GM19463 (cell line): ENCODE measurements around the gene MRPL36.

Source experiments
- ATAC-seq: cut with Tn5 transposase; IDR thresholded peaks from one replicate; pipeline ENCODE4 v1.9.1; 2021; ENCODE audit warnings: mild to moderate bottlenecking, moderate library complexity; ENCODE audit not compliant: unreplicated experiment

Gene MRPL36

DNA sequence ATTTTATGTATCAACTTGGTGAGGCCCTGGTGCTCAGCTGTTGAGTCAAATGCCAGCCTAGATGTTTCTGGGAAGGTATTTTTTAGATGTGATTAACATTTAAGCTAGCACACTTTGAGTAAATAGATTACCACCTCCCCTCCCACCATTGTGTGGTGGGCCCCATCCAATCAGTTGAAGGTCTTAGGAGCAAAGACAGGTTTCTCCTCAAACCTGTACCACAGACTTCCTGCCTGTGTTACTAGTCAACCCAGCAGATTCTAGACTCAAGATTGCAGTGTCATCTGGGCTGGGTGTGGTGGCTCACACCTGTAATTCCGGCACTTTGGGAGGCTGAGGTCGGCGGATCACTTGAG, 33.8 kb downstream of the MRPL36 start:
- ATAC-seq = no peak

GRCh38 chr5:1765141-1765879, 34.3 kb downstream of the MRPL36 start:
- no peak for ATAC-seq

DNA sequence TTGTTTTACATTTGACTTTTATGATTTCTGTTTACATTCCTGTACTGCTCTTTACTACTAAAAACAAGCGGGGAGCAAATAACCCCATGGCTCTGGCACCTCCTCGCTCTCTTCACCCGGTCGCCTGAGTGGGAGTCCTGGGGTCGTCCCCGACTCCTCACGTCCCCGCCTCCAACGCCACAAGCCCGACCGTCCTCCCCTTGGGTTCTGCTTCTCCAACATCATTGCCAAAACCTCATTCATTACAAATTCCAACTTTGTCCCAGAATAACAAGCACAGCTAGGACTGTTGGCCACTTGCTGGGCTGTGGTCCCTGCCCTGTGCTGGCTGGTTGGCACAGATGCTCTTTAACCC, 35.1 kb downstream of the MRPL36 start:
- ATAC-seq = no peak

GRCh38 chr5:1763960-1764605, 35.6 kb downstream of the MRPL36 start:
- ATAC-seq = no peak

- no peak for ATAC-seq
These were observed 36.1 kb downstream of the MRPL36 start for GRCh38 chr5:1763548-1763911.

GRCh38 chr5:1762883-1763547, 36.6 kb downstream of the MRPL36 start:
- no peak for ATAC-seq

DNA sequence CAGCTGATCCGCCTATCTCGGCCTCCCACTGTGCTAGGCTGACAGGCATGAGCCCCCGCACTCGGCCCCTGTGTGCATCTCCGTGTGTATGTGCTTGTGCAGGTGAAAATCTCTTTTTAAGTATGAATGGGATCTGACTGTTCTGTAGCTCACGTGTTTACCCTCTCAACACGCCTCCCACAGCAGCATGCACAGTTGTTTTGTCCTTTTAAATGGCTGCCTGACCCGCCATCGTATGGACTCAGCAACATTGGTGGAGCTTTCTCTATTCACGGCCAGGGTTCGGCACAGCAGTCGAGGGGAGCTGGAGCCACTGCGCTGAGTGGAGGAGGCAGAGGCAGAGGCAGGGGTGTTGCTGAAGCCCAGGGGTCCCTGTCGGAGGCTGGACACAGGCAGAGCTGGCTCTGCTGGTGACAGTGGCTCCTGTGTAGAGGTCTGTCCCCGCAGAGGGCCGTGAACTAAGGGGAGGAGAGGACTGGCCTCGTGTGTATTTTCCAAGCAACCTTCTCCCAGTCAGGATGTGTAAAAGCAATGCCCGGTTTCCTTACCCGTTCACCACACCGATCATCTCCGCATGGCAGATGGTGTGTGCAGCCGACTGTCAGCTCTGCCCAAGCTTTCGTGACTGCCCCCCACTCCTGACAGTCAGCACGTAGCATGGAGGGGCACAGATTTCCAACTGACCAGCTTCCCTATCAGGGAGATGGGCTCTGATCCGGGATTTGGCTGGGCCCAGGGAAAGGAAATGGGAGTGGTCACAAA, 37.3 kb downstream of the MRPL36 start:
- no peak for ATAC-seq

DNA sequence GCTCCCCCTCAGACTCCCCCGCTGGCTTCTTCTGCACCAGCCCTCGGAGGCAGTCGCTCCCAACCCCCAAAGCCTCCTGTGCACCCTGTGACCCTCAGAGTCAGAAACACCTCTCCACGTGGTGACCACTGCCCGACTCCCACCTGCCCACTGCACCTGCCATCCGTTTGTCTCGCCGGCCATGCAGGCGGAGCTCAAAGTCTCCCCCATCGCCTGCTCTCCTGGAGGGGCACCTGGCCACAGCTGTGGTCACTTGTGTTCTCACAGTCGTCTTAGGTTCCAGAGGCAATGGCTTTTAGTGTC, 38.2 kb downstream of the MRPL36 start:
- ATAC-seq = no peak

DNA sequence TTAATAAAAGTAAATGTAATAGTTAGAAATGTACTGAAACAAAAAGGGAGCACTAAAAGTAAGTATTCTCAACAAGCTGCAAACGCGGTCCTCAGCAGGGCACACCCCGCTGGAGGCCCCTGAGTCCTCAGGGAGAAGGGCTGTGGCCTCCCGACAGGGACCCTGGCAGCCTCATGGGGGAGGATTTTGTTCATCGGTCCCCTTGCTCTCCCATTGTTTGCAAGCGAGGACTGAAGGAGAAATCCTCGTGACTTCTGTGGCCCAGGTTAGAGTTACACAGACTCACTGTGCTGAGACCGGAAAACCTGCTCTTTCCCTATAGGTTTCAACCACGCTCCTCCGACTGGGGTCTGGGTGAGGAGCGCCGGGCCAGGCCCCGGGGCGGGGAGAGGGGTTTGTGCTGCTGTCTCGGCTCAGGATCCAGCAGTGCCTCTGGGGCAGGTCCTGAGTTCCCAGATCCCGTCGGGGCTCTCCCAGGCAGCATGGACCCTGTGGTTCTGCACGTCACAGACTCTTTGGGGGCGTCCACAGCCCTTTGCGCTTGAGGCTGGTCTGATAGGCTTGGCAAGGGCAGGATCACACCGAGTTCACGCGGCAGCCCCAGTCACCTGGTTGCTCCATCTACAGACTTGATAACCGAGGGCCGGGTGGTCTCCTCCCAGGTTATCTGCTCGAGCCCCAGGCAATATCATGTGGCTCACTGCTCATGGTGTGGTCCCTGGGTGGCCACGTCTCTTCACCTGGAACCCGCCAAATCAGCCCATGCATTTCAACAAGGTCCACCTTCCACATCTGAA, 38.8 kb downstream of the MRPL36 start:
- no peak for ATAC-seq

- no peak for ATAC-seq
These were observed 39.4 kb downstream of the MRPL36 start for GRCh38 chr5:1760231-1760630.

DNA sequence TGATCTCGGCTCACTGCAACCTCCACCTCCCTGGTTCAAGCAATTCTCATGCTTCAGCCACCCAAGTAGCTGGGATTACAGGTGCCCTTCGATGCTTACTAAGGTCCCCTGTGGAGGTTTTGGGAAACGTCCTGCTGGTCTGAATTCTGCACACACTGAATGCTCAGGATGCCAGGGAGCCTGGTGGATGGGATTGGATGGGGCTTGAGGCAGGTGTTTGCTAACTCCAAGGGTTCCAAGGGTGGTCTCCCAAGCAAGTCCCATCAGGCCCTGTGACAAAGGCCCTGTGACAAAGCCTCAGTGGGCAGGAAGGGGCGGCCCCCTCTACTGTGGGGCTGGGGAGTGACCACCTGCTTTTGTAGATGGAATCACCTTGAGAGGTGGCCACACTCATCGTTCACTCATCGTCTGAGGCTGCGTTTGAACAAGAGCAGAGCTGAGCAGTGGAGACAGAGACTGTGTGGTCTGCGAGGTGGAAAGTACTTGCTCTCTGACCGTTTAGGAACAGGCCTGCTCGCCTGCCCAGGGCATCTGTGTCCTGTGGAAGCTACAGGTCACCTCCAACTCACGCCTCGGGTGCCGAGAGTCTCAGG, 40.2 kb downstream of the MRPL36 start:
- ATAC-seq = no peak

DNA sequence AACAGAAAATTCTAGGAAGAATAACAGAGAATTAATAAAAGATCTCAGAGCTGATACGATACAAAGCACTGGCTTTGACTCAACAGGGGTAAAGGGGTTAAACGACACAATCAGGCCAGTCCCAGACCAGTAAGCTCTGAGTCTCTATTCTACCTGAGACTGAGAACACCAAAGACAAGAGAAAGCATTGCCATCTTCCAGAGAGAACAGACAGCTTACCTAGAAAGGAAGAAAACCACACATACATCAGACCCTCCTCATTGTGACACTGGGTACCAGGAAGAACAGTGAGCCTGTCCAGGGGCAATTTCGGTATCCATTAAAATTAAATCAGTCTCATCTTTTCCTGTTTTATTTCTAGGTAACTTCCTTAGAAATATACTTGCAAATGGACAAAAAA, 41.1 kb downstream of the MRPL36 start:
- ATAC-seq = no peak

- no peak for ATAC-seq
These were observed 42.1 kb downstream of the MRPL36 start for GRCh38 chr5:1757511-1757910.

- ATAC-seq = no peak
These were observed 43.2 kb downstream of the MRPL36 start for GRCh38 chr5:1756481-1756880.

DNA sequence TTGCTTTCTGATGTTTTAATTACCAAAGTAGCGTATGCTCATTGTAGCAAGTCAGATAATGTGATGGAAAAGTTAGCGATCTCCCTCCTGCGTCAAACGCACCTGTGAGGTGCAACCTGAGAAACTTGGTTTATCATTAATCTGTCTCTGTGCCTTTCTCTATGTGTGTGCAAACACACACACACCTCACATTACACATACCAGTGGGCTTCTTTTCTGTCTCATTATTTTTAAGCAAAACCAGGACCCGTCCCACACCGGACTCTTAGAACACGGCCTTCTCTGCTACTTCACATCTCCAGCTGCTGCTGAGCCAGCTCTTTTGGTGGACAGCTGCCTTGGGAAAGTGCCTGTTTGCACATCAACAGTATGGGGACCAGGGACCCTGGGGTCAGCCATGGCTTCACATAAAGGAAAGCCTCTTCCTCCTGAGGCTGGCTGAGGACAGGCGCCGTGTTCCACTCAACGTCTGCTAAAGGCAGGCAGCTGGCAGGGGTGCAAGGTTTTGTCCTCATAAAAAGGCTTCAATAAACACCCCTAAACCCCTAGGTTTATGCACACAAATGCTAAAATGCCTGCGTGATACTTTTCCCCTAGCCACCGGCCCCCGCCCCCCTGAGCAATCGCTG, 44.2 kb downstream of the MRPL36 start:
- no peak for ATAC-seq

- ATAC-seq = no peak
These were observed 45.0 kb downstream of the MRPL36 start for GRCh38 chr5:1754531-1755220.

- no peak for ATAC-seq
These were observed 46.1 kb downstream of the MRPL36 start for GRCh38 chr5:1753490-1753889.

DNA sequence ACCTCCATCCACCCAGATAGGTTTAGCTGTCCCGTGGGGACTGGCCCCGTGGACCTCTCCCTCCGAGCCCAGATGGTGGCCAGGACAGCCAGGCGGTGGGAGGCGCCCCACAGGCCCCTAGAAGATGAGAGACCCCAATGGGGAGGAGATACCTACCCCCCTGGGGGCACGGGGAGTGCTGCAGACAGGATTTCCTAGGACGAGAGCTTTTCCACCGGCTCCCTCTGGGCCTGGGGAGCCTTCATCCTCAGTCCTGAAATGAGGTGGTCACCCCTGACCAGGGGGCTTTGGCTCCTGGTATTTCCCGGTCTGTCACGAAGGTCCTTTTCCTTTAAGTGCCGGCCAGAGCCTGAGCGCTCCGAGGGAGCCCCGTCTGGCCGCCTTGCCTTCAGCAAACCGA, 46.8 kb downstream of the MRPL36 start:
- ATAC-seq = no peak
